Glutamatergic neuron (in vitro differentiated cells): Measurements from ENCODE around the gene CLEC18A. TPM values are rescaled to one million over a fixed set of nuclear protein-coding genes. Genes with fewer than 3 reads are reported as not detected.
A peak's percentile ranks its signal among the peaks of the same experiment; 100 is the strongest.

Experiments used
- DNase-seq: peaks from one replicate; pipeline ENCODE4 v3.0.0; 2022
- H3K27ac Mint-ChIP-seq: one replicate; pipeline ENCODE4 v1.8.0; 2020; ENCODE audit warnings: mild to moderate bottlenecking, mixed read lengths, inconsistent platforms; ENCODE audit not compliant: unreplicated experiment
- H3K27me3 Mint-ChIP-seq: one replicate; pipeline ENCODE4 v1.8.0; 2020; ENCODE audit warnings: mild to moderate bottlenecking, moderate library complexity, mixed read lengths, inconsistent platforms; ENCODE audit not compliant: unreplicated experiment
- H3K36me3 Mint-ChIP-seq: one replicate; pipeline ENCODE4 v1.8.0; 2020; ENCODE audit warnings: mild to moderate bottlenecking, mixed read lengths, inconsistent platforms; ENCODE audit not compliant: unreplicated experiment
- H3K4me1 Mint-ChIP-seq: one replicate; pipeline ENCODE4 v1.8.0; 2020; ENCODE audit warnings: mild to moderate bottlenecking, low read depth, mixed read lengths, inconsistent platforms; ENCODE audit not compliant: unreplicated experiment
- H3K4me3 Mint-ChIP-seq: one replicate; pipeline ENCODE4 v1.8.0; 2020; ENCODE audit warnings: mild to moderate bottlenecking, mixed read lengths, inconsistent platforms; ENCODE audit not compliant: unreplicated experiment
- H3K9me3 Mint-ChIP-seq: one replicate; pipeline ENCODE4 v1.8.0; 2020; ENCODE audit warnings: mild to moderate bottlenecking, moderate library complexity, mixed read lengths, inconsistent platforms; ENCODE audit not compliant: unreplicated experiment
- CTCF ChIP-seq: fragments of 200-600 bp; sonication (generic); IDR thresholded peaks from one replicate; pipeline ENCODE4 v1.5.0; 2021; ENCODE audit not compliant: partially characterized antibody, unreplicated experiment
- total RNA-seq: library from RNA; stranded (reverse); fragmentation: NEBNext Ultra II Directional; extraction: Animal tissue kit (Norgen Biotek cat#: 25700); gene quantifications from one replicate; pipeline ENCODE4 v1.2.1, GENCODE V29; 2021; ENCODE audit not compliant: unreplicated experiment

Gene CLEC18A
- total RNA-seq, 1 donor from 2014 or later = 2.5 TPM

GRCh38 chr16:69936751-69937211 is 14.4 kb upstream of the CLEC18A start:
- no peak for TF ChIP-seq CTCF
- no peak for DNase-seq
- Mint-ChIP-seq H3K27me3 (peaks cover 7% of the 10 kb centered on the region), H3K4me3 (peak overlapping the region; percentile 7), H3K27ac (peak overlapping the region; percentile 93), H3K9me3 (peaks cover 12% of the 10 kb centered on the region), H3K36me3 (no peaks in the 10 kb centered on the region), H3K4me1 (peaks cover 21% of the 10 kb centered on the region)

- H3K27ac Mint-ChIP-seq = peak overlapping the region; percentile 93
- H3K4me3 Mint-ChIP-seq = peak overlapping the region; percentile 28
- H3K9me3 Mint-ChIP-seq = peaks cover 14% of the 10 kb centered on the region
- peaks cover 23% of the 10 kb centered on the region for H3K4me1 Mint-ChIP-seq
- no peaks in the 10 kb centered on the region for H3K36me3 Mint-ChIP-seq
- no peak for TF ChIP-seq CTCF
- H3K27me3 Mint-ChIP-seq = peaks cover 7% of the 10 kb centered on the region
- peak; percentile 77 for DNase-seq
These were observed 13.6 kb upstream of the CLEC18A start for GRCh38 chr16:69937465-69937951.

GRCh38 chr16:69938981-69939820 is 11.9 kb upstream of the CLEC18A start:
- DNase-seq = no peak
- H3K4me1 Mint-ChIP-seq = peaks cover 23% of the 10 kb centered on the region
- H3K36me3 Mint-ChIP-seq = no peaks in the 10 kb centered on the region
- H3K27ac Mint-ChIP-seq = no peak overlapping the region
- peaks cover 14% of the 10 kb centered on the region for H3K9me3 Mint-ChIP-seq
- no peak overlapping the region for H3K4me3 Mint-ChIP-seq
- no peak for TF ChIP-seq CTCF
- peaks cover 6% of the 10 kb centered on the region for H3K27me3 Mint-ChIP-seq

- Mint-ChIP-seq H3K9me3 (peaks cover 14% of the 10 kb centered on the region), H3K4me3 (no peak overlapping the region), H3K4me1 (peaks cover 23% of the 10 kb centered on the region), H3K27ac (no peak overlapping the region), H3K36me3 (no peaks in the 10 kb centered on the region), H3K27me3 (peaks cover 6% of the 10 kb centered on the region)
- no peak for TF ChIP-seq CTCF
- no peak for DNase-seq
These were observed 11.1 kb upstream of the CLEC18A start for GRCh38 chr16:69939821-69940585.
